ENCODE data around the gene COA3. TPM values are rescaled to one million over a fixed set of nuclear protein-coding genes. Genes with fewer than 3 reads are reported as not detected.
A peak's percentile ranks its signal among the peaks of the same experiment; 100 is the strongest.
"Not testable (repeated sequence)": the region's sequence is repeated elsewhere in the genome, so short reads cannot be mapped to it uniquely, and the experiment has no call there.

The COA3 gene
- total and polyA plus RNA-seq, 7 donors: 73.4 to 382 (median 100) TPM

DNA sequence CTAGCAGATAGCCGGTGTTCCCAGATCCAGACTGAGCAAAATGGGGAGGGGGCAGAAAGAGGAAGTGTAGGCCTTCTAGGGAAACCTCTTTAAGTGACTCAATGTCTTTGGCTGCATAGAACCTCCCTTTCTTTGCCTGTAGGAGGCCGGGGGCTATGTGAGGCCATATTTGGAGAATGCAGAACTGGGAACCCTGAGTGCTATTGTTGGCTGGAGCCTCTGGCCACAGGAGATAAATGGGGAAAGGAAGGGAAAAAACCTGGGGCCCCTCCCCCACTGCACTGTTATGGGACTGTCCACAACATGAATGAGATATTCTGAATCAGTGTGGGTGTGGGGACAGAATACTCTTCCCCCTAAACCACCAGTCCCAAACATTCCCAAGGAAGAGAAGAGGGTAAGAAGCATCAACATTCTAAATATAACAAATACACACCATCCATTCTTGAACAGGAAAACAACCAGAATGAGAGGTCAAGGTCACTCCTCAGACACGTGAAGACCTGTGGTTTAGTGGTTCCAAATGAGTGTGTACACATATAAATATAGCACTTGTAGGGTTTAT is 22.9 kb downstream of the COA3 start:
- Histone ChIP-seq H3K9me3 (no peaks in the 10 kb centered on the region), H3K36me3 (peaks cover 9 to 50% (median 22%) of the 10 kb centered on the region in 4 donors), H3K27ac (no peak overlapping the region), H3K4me3 (no peak overlapping the region), H3K27me3 (peaks cover 4 to 11% (median 6%) of the 10 kb centered on the region in 3 donors), H3K4me1 (peaks cover 0 to 28% (median 23%) of the 10 kb centered on the region in 4 donors)
- DNase-seq: no peak
- TF ChIP-seq POLR2AphosphoS5 (IDR thresholded peaks at IDR 0.05): no peak
- TF ChIP-seq CTCF (IDR thresholded peaks at IDR 0.05): no peak
- intact Hi-C loops (cut with DNase I): no loop called here
- 58 to 73% methylated on average over 3 of the region's 3 CpGs for WGBS, 2 donors

DNA sequence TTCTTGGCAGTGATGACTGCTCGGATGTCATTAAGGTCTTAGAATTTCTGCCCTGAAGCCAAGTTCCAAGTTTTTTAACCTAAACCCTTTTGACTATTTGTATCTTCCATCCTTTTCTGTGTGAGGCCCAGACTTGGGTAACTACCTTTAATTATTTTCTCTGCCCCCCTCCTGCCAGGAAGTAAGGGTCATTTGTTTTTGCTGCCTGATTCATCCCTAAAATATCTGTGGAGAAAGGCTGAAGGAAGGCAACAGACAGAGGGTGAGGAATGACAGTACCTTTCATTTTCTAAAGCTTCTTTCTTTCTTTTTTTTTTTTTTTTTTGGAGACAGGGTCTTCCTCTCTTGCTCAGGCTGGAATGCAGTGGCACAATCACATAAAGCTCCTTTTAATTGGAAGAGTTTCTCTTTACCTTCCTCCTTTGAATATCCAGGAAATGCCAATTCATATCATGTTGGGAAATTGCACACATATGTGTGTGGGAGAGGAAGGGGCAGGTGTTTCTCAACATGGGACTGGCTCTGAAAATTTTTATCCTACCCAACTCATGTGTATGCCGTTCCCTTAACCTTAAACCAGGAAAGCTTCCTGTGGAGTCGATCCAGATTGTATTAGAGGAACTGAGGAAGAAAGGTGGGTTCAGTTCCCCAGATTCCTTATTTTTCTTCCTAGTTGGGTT is 24.3 kb downstream of the COA3 start:
- Histone ChIP-seq H3K4me1 (peaks cover 0 to 19% (median 14%) of the 10 kb centered on the region in 4 donors), H3K9me3 (no peaks in the 10 kb centered on the region), H3K36me3 (peaks cover 7 to 45% (median 18%) of the 10 kb centered on the region in 4 donors), H3K27me3 (no peaks in the 10 kb centered on the region), H3K27ac (peak overlapping the region; percentile 74 to 87 (median 84)), H3K4me3 (peak overlapping the region; percentile 55 to 83 (median 68))
- intact Hi-C loops (cut with DNase I): no loop called here
- DNase-seq: no peak
- WGBS, 2 donors: 70 to 79% methylated on average over 3 of the region's 3 CpGs
- TF ChIP-seq CTCF (IDR thresholded peaks at IDR 0.05) (no peak), EP300 (IDR thresholded peaks at IDR 0.05) (no peak), POLR2AphosphoS5 (IDR thresholded peaks at IDR 0.05) (no peak), POLR2A (IDR thresholded peaks at IDR 0.05) (no peak)

DNA sequence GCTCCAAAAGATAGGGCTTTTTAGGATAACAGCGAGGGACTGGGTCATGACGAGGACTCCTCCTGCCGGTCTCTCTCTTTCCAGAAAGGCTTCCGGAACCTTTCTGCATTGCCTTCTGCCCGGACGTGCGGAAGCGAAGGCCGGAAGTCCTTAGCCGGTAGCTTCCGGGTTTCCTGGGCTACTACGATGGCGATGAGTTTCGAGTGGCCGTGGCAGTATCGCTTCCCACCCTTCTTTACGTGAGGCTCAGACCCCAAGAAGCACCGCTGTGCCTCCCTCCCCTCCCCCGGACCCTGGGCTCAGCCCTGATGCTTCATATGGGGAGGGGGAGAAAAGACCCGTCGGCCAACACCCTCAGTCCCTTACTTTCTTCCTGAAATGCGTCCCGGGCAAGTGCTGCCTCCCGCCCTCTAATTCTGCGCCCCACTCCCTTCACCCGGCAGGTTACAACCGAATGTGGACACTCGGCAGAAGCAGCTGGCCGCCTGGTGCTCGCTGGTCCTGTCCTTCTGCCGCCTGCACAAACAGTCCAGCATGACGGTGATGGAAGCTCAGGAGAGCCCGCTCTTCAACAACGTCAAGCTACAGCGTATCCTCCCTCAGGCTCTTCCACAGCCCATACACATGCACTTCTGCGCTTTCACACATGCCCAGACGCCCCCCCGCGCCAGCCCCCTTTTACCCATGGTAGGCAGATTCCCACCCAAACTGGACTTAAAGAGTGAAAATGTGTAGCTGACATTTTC is 25.0 kb downstream of the COA3 start, which contains the start of gene VPS25:
Gene VPS25, plus strand, starts transcription at position 160 of the 746 bp plus-strand sequence. Its CDS starts 27 bp downstream, at position 187.
- Histone ChIP-seq H3K4me3 (peak within 1 kb of the TSS; percentile 55 to 83 (median 68)), H3K27me3 (no peaks in the 10 kb centered on the region), H3K36me3 (peaks cover 0 to 37% (median 11%) of the 10 kb centered on the region in 4 donors), H3K27ac (peak within 1 kb of the TSS; percentile 74 to 87 (median 84)), H3K4me1 (peaks cover 0 to 19% (median 14%) of the 10 kb centered on the region in 4 donors), H3K9me3 (no peaks in the 10 kb centered on the region)
- TF ChIP-seq POLR2A (IDR thresholded peaks at IDR 0.05) (peak; percentile 46 to 54), POLR2AphosphoS5 (IDR thresholded peaks at IDR 0.05) (peak; percentile 68 to 88 (median 81)), CTCF (IDR thresholded peaks at IDR 0.05) (no peak)
- DNase-seq: peak; percentile 87
- intact Hi-C loops (cut with DNase I): no loop called here
- WGBS, 2 donors: 1 to 3% methylated on average over 39 of the region's 39 CpGs

DNA sequence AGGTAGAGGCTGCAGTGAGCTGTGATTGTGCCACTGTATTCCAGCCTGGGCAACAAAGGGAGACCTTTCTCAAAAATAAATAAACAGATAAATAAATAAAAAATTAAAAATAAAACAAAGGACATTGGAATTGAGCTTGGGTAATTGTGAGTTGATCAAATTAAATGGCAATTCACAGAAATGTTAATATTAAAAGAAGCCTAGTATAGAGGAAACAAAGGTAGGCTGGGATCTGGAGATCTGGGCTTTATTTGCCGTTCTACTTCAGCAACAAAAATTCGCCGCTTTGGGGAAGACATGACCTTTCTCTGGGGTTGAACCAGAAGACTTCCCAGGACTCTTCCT is 25.6 kb downstream of the COA3 start:
- Histone ChIP-seq H3K36me3 (peaks cover 0 to 32% (median 8%) of the 10 kb centered on the region in 4 donors), H3K27me3 (no peaks in the 10 kb centered on the region), H3K9me3 (no peaks in the 10 kb centered on the region), H3K27ac (peak overlapping the region; percentile 74 to 87 (median 84)), H3K4me3 (peak overlapping the region; percentile 55 to 83 (median 68)), H3K4me1 (peaks cover 0 to 19% (median 14%) of the 10 kb centered on the region in 4 donors)
- 4 to 5% methylated on average over 3 of the region's 3 CpGs for WGBS, 2 donors
- TF ChIP-seq POLR2AphosphoS5 (IDR thresholded peaks at IDR 0.05) (no peak), EP300 (IDR thresholded peaks at IDR 0.05) (no peak), POLR2A (IDR thresholded peaks at IDR 0.05) (no peak), CTCF (IDR thresholded peaks at IDR 0.05) (no peak)
- intact Hi-C loops (cut with DNase I): no loop called here
- no peak for DNase-seq

DNA sequence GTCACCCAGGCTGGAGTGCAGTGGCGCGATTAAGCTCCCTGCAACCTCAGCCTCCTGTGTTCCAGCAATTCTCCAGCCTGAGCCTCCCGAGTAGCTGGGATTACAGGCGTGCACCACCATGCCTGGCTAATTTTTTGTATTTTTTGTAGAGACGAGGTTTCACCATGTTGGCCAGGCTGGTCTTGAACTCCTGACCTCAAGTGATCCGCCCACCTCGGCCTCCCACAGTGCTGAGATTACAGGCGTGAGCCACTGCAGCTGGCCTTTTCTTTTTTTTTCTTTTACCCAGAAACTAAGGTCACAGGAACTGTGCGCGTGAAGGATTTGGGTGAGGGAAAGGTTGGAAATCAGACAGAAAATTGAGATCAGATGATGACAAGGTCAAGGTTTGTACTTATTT is 28.5 kb downstream of the COA3 start:
- H3K9me3 ChIP-seq; H3K27me3 ChIP-seq; H3K36me3 ChIP-seq; H3K27ac ChIP-seq; intact Hi-C loops (cut with DNase I); H3K4me3 ChIP-seq; DNase-seq: not testable (repeated sequence)
- peaks cover 0 to 19% (median 14%) of the 10 kb centered on the region in 4 donors for H3K4me1 ChIP-seq
- WGBS, 2 donors: 81 to 85% methylated on average over 10 of the region's 10 CpGs

- H3K36me3 ChIP-seq; H3K9me3 ChIP-seq; H3K4me1 ChIP-seq; intact Hi-C loops (cut with DNase I); H3K27ac ChIP-seq; H3K4me3 ChIP-seq; H3K27me3 ChIP-seq; DNase-seq: not testable (repeated sequence)
- WGBS, 2 donors: 79% methylated on average over 9 of the region's 9 CpGs
These were observed 30.5 kb downstream of the COA3 start for GRCh38 chr17:42768006-42768405.

Data from sigmoid colon (tissue), 7 donors.